SW 1271 (cell line): ENCODE data around the gene OSBPL7.

Experiments
- DNase-seq, 2 experiments: peaks; one replicate each; lab custom pipeline; 2025; lab: John Stamatoyannopoulos, UW

OSBPL7 gene

DNA sequence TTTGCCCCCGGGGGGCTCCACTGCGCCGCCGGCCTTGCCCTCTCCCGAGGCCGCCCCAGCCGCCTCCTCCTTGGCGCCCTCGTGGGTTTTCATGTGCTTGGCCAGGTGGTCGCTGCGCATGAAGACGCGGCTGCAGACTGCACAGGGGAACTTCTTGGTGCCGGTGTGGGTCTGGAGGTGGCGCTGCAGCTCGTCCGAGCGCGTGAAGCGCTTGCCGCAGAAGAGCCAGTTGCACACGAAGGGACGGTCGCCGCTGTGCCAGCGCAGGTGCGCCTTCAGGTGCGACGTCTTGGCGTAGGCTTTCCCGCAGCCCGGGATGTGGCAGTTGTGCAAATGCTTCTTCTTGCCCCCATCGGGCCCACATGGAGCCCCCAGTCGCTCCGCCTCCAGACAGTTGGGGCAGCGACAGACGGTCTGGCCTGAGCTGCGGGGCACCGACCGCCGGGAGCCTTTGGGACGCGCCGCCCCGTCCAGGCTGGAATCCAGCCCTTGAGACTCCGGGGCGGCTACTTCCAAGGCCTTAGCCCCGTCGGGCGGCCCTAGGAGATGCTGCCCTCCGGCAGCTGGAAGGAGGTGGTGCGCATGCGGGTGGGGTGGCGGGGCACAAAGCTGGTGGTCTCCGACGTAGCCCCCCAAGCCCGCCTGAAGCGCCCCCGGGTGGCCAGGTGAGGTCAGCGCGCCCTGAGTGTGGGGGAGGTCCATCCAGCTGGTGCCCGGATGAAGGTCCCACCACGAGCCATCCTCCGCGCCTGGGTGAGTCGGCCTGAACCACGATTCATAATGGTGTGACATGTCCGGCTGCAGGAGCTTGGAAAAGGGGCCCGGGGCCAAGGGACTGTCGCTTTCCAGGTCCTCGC lies 26.0 kb upstream of the OSBPL7 start:
- DNase-seq = no peak

DNA sequence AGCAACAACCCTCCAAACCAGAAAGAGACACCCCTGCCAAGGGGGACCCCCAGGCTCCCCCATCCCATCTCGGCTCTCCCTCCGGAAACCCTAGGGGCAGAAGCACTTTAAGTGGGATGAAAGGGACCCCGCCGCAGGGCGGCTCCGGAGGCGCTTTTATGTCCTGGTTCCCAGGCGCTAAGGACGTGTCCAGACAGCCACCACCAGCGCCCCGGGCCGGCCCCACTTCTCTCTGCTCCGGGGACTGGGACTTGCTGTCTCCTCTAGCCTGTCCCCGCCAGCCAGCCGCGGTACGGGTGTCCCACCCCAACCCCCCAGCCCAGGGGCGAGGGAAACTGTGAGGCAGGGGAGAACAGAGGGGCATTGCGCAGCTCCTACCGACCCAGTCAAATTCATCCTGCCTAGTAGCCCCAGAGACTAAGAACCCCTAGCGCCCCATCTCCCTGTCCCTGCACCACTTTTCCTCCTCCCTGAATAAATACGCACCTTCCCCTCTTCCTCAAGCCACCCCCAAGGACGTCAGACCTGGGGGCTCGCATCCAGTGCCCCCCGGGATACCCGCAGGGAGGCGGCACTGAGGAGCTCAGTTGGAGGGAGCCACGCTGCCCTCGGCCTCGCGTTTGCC lies 25.2 kb upstream of the OSBPL7 start:
- no peak for DNase-seq

DNA sequence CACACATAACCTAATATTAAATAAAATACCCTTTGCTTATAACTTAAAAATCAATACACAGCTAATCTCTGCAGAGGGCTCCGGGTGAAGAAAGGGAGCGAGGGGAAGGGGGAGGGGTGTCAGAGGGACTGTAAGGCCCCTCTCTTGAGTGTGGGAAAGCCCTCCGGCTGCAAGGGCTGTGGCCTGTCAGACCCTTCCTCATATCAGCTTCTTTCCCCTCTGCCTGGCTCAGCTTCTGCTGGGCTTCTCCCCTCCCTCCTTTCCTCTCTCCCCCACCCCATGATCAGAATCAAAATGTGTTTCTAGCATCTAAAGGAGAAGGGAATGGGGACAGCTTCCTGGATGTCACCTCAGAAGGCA lies 24.1 kb upstream of the OSBPL7 start:
- no peak for DNase-seq

DNA sequence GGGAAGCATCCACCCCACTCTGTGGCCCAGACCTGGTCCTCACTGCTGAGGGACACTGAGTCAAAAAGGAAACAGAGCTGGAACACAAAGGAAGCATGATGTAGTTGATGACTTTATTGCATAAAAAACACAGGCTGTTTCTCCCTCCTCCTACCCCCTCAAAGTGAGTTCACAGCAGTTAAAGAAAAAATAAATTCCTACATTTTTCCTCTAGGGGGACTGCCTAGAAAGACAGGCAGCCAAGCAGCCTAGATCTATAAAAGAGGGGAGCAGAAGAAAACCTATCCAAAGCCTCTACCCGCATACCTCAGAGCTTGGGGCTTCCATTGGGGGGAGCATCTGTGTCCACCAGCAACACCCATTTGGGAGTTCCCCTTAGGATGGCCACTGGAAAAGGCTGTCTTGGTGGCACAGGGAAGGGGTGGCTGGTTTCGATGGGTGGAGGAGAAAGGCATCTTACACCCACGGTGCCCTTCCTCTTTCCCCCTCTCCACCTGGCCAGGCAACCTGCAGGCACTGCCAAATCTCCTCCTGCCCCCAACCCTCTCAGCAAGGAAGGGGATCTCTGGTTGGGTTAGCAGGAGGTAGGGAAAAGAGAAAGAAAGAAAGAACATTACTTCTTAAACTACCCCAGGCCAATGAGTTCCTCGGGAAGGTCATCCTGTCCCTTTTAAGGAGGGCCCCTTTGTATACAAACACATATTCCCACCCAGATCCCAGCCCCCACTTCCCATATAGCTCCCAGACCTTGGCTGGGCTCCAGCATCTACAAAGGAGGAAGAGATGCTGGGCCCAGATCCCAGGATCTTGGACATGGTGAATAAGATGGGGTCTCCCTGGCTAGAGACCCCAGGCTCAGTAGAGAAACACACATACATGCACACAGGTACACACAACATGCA lies 23.5 kb upstream of the OSBPL7 start:
- DNase-seq = peak in 1 of 2 experiments; percentile 26

DNA sequence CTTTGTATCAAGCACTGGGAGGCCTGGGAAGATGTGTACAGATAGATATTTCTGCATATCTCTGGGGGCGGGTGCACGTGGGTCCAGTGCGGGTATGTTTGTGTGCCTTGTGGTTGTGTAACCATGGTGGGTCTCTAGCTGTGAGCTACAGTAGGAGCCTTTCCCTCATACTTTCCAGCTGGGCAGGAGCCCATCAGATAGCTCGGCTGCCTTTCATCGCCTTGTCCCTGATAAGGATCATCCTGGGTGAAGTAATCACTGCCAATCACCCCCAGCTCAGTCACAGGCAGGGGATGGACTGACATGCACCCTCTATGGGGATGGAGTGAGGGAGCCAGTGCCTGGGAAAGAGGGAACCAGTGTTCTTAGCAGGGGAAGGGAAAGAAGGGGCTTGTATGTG lies 22.6 kb upstream of the OSBPL7 start:
- no peak for DNase-seq

DNA sequence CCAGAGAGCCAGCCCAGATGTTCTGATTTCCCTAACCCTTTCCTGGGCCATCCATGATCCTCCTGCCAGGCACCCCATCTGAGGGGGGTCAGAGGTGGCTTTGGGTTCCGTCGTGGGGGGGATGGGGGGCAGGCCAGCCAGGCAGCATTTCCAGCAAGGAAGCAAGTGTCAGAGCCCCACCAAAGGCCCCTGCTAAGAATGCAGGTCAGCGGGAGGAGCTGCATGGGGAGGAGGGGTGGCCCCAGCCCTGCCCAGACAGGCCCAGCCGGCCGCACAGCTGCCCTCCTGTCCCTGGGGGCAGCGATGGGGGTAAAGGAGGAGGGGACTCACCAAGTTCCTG lies 21.8 kb upstream of the OSBPL7 start:
- no peak for DNase-seq

DNA sequence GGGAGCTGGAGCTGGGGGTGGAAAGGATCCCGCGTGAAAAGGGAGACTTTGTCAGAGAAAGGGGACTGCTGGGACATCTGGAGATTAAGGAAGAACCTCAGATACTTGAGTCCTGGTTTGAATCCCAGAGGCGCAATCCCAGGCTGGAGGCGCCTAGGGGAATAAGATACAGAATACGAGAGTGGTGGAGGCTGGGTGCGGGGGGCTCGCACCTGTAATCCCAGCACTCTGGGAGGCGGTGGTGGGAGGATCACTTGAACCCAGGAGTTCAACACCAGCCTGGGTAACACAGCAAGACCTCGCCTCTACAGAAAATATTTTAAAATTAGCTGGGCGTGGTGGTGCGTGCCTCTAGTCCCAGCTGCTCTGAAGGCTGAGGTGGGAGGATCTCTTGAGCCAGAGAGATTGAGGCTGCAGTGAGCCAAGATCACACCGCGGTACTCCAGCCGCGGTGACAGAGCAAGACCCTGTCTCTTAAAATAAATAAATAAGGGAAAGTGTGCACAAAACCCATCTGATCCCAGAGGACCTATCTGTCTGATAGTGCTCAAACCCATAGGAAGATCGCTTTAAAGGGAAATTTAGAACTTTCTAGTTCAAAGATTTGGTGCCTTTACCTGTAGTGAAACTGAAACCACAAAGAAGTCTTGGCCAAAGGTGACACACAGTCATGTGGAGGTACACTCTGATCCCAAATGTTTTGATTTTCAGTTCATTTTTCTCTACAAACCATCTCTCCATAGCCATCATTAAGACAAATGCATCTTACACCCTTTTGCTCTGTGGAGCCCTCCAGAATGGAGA lies 20.1 kb upstream of the OSBPL7 start:
- DNase-seq = no peak

DNA sequence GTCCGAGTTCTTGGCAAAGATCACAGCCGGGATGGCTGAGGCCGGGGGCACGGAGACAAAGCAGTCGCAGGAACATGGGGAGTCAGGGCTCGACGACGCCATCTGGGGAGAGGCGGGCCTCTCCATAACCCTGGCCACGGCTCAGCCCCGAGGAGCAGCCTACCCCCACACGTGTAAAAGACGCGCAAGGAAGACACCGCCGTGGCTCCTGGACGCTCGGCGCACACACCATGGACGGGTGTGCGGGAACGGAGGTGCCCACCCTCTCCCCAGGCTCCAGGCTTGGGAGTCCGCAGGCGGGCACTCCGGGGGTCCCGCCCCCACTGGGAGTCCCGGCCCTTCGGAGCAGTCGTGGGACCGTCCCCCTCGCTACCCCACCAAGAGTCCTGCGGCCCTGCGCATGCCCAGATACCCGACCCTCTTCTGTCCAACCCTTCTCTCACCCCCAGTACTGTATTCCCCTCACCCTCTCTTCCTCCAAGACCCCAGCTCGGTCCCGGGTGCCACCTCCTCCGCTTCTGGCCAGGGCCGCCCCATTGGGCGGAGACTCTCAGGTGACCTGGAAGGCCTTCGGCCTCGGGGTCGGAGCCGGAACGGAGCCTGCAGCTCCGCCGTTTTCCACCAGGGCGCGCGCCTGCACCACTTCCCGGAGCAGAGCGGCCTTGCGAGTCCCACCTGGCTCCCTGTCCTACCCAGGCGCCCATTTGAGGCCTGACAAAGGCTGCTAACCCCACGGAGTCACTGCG lies 19.3 kb upstream of the OSBPL7 start, which contains the start of gene SCRN2:
Gene SCRN2 (minus strand): TSS at position 532 of the 746 bp plus-strand sequence. CDS start 430 bp downstream, at position 102.
- peak; percentile 76 to 80 for DNase-seq

DNA sequence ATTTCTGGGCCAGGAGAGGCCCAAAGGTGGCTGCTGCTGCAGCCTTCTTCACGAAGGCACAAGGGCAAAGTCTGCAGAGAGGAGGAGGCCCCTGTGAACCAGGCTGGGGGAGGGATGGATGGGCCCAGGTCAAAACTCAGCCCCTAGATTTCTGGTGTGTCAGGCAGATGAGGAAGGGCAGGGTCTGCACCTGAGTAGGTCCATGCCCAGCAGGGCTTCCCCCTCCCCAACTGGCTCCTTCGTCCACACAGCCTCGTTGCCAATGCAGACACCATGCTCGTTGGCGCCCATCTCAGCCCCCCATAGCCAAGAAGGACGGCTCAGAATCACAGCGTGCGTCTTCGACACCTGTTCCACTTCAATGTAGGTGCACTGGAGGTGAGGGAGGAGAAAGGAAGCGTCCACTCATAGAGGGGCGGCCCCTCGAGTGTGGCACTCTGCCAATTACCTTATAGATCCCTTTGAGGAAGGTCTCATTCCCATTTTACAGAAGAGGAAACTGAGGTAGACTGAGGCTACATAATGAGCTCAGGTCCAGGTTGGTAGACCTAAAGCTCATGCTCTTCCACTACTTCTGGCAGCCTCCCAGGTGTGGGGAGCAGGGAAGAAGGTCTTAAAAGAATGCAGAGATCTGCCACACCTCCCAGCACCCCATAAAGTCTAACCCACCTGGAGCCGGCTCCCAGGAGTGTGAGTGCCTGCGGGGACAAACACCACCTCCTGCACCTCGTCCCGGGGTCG lies 18.6 kb upstream of the OSBPL7 start:
- DNase-seq = no peak

DNA sequence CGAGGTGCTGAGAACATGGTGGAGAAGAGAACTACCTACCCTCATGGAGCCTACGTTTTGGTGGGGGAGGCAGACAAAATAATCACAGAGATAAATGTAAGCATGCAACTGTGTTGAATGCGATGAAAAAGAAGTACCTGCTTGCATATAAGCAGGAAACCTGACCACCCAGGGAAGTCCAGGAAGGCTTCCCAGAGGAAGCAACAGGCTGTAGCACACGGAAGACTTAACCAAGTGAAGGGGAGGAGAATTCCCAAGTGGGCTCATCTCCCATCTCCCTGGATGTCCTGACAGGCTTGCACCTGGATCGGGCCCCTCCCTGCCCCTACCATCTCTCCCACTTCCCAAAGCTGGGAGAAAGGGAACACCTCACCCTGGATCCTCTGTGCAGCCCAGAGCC lies 17.5 kb upstream of the OSBPL7 start:
- DNase-seq = no peak

DNA sequence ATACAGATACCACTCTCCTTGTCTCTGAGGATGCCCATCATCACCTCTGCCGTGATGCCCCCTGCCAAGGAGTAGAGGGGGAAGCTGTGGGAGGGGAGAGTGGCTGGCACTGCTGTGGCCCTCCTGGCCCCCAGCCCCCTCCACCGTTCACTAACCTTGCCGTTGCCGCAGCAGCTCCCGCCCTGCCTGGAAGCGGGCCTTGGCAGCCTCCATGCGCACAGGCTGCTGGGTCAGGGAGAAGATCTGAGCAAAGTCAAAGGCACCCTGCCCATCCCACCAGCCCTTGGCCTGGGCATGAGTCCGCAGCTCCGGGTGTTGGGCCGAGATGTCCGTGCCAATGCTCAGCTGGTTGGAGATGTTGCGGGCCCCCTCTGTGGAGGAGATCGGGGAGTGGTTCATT lies 17.0 kb upstream of the OSBPL7 start:
- no peak for DNase-seq

DNA sequence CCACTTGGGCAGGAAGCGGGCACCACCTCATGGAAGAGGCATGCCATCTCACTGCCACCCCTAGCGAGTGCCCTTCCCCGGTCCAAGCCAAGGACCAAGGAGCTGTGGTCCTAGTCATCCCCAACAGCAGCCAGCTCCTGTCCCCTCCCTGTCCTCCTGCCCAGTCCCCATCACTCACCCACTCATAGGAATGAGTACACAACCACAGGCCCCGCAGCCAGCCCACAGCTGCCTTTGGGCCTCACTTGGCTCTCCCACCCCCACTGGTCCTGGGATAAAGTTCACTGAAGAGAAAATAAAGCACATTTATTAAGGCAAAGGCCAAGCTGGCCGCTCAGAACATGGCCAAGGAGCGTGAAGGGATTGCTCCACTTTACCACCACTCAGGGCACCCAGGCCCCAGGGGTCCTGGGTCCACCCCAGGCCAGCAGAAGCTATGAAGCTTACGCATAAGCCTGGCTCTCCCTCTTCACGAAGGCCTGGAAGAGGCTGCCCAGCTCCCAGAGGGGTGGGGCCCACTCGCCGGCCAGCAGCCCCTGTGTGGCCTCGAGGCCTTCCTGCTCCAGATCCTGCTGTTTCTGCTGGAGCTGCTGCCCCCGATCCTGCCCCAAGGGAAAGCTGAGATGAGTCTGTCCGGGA lies 15.9 kb upstream of the OSBPL7 start:
- DNase-seq = peak in 1 of 2 experiments; percentile 22

DNA sequence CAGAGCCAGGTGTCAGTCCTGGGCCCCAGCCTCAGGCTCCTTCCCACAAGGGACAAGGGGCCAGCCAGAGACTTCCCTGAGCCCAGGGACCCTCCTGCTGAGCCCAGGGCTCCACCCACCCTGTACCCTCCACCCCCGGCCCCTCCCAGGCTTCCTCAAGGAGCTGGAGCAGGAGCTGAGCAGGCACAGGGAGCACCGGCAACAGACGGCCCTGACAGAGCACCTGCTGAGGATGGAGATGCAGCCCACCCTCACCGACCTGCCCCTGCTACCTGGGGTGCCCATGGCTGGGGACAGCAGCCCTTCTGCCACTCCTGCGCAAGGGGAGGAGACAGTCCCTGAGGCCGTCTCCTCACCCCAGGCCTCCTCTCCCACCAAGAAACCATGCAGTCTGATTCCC lies 15.0 kb upstream of the OSBPL7 start:
- DNase-seq = no peak

DNA sequence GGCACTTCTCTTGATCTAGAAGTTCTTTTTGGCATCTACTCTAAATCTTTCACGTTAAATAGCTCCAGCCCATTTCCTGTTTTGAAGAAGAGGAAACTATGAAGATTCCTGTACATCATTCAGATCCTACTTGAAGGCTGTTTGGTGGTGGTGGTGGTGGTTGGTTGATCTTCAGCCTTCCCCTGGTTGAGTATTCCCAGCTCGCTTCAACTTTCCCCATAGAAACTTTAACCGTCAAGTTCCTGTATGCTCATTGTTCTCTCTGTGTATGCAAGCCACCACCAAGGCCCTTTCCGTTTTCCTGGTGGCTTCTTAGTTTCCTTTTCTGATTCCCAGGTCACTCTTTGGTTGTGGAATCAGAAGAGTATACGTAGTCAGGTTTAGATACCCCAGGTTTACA lies 13.2 kb upstream of the OSBPL7 start:
- no peak for DNase-seq

DNA sequence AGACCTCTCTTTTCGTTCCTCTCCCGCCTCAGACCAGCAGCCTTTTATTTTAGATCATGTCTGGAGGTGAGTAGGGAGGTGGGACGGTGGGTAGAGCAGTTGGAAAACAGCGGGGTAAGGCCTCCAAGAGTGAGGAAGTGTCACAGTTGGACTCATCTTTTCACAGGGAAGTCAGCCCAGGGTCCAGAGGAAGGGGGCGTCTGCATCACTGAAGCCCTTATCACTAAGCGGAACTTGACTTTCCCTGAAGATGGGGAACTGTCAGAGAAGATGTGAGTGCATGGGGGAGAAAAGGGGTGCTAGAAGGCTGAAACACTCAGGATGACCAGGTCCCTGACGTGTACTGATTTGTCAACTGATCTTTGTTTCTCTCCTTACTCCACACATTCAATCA lies 10.3 kb upstream of the OSBPL7 start:
- DNase-seq = no peak

DNA sequence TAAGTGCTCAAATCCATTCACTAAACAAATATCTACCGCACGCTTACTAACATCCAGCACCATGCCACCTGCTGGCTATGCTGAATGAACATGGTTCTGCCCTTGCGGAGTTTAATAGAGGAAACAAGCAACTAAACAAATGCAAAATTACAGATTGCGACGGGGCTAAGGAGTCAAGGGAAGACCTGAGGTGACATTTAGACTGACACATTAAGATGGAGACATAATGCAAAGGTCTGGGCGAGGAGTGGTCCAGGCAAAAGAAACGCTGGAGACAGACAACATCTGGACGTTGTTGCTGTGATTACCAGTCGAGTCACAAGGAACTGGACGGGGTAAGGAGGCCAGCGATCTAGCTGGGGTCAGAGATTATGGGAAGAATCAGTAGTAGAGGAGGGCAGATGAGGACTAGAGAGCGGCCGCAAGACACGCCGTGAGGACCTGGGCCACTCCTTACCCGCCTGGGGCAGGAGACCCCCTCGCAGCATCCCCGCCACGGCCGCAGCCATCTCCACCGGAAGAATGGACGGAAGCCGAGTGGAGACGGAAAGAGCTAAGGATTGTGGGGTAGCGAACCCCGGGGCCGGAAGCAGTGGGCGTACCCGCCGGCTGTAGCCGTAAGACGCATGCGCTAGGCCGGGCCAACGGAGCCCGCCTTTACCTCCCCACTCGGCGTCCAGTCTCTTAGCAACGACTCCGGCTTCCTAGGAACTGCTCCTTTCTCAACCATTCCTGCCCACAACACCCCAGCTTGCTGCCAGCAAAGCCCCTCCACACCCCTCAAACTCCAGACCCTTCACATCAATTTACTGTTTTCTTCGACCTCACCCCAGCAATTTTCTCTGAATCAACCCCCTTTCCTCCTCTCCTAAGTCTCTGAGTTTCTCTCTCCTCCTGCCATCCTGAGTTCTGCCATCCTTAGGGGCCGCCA lies 9.7 kb upstream of the OSBPL7 start, which contains the start of the genes LRRC46 and MRPL10:
Gene LRRC46 (plus strand): TSS at position 668 of the 931 bp plus-strand sequence. CDS start 320 bp downstream, outside the sequence.
Gene MRPL10 (minus strand): TSS at position 539 of the 931 bp plus-strand sequence. CDS start 30 bp downstream, at position 509.
- peak; percentile 61 to 94 for DNase-seq

DNA sequence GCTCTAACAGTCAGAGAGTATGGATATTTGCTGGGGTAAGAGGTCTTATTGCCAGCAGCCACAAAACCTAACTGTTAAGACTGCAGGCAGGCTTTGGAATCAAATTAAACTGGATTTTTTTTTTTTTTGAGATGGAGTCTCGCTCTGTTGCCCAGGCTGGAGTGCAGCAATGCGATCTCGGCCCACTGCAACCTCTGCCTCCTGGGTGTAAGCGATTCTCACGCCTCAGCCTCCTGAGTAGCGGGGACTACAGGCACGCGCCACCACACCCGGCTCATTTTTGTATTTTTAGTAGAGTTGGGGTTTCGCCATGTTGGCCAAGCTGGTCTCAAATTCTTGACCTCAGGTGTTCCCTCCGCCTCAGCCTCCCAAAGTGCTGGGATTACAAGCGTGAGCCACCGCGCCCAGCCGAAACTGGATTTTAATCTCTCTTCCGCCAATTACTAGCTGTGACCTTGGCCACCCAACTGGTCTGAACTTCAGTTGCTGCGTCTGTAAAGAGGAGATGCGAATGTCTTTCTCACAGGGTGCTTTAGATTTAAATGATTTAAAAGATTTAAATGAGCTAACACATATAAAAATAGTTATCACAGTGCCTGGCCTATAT lies 8.9 kb upstream of the OSBPL7 start:
- DNase-seq = no peak

DNA sequence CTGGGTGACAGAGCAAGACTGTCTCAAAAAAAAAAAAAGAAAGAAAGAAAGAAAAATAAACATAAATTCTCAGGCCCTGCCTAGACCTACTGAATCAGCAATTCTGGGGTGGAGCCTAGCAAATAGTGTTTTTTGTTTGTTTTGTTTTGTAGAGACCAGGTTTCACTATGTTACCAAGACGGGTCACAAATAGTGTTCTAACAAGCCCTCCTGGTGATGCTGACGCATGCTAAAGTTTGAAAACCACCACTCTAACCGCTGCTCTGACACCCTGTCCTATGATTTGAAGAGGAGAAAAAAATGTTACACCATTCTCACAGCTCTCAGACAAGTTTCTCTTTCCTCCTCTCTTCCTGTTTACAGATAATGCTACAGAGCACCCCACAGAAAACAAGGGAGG lies 8.3 kb upstream of the OSBPL7 start:
- no peak for DNase-seq
